AG04450 (cell line): ENCODE data around the gene CLDN22. TPM values are rescaled to one million over a fixed set of nuclear protein-coding genes. Genes with fewer than 3 reads are reported as not detected.

ENCODE experiments used
- CTCF ChIA-PET: fragments of 300-600, 350-600 bp; formaldehyde crosslinking; extraction: SDS; loops from one replicate; lab custom pipeline; 2022; ENCODE audit warnings: antibody characterized with exemption, inconsistent platforms; lab: Charles Lee
- POLR2A ChIA-PET: fragments of 350-600 bp; formaldehyde crosslinking; extraction: SDS; loops from one replicate; lab custom pipeline; 2021; ENCODE audit warnings: antibody characterized with exemption, inconsistent platforms; lab: Yijun Ruan, JAX
- DNase-seq: peaks from one replicate; pipeline ENCODE4 v3.0.0-alpha.2; 2011; ENCODE audit warnings: low read depth, low spot score
- H3K27ac ChIP-seq: one replicate; pipeline ENCODE4 v1.5.1; 2012; ENCODE audit warnings: low read depth, low read length, control low read depth
- H3K27me3 ChIP-seq: one replicate; pipeline ENCODE4 v1.6.0; 2012; ENCODE audit warnings: low read length; ENCODE audit not compliant: control insufficient read depth, insufficient read depth
- H3K4me3 ChIP-seq: 2 replicates; pipeline ENCODE4 v1.5.1; 2011; ENCODE audit warnings: mild to moderate bottlenecking, low read depth, low read length, control low read depth
- H3K9me3 ChIP-seq: 2 replicates; pipeline ENCODE4 v1.5.1; 2012; ENCODE audit warnings: low read length; ENCODE audit not compliant: control insufficient read depth, insufficient read depth
- CTCF ChIP-seq: IDR thresholded peaks from 2 replicates; pipeline ENCODE4 v1.5.1; 2011; ENCODE audit warnings: low read depth, low read length, control low read depth, inconsistent platforms
- polyA plus RNA-seq: library from polyadenylated mRNA; depleted of rRNA; stranded (reverse); fragments of >200 nt; gene quantifications from 2 replicates; pipeline ENCODE4 v1.2.3, GENCODE V29; 2011

CLDN22 gene
- polyA plus RNA-seq, 1 experiment: not detected

GRCh38 chr4:183330841-183331240 lies 10.8 kb upstream of the CLDN22 start:
- ChIA-PET POLR2A (no interaction called here), CTCF (no interaction called here)
- no peaks in the 10 kb centered on the region for H3K27me3 ChIP-seq
- no peak overlapping the region for H3K27ac ChIP-seq
- TF ChIP-seq CTCF: no peak
- H3K9me3 ChIP-seq: peaks cover 17% of the 10 kb centered on the region
- no peak overlapping the region for H3K4me3 ChIP-seq
- DNase-seq: no peak

- CTCF ChIA-PET: no interaction called here
- no peak for TF ChIP-seq CTCF
- no peak for DNase-seq
- no peak overlapping the region for H3K27ac ChIP-seq
- H3K9me3 ChIP-seq: peaks cover 17% of the 10 kb centered on the region
- no peak overlapping the region for H3K4me3 ChIP-seq
- no peaks in the 10 kb centered on the region for H3K27me3 ChIP-seq
- POLR2A ChIA-PET: no interaction called here
Measured at GRCh38 chr4:183329954-183330742, 10.1 kb upstream of the CLDN22 start.

GRCh38 chr4:183329244-183329643 lies 9.2 kb upstream of the CLDN22 start:
- CTCF ChIA-PET: no interaction called here

GRCh38 chr4:183328832-183329231 lies 8.8 kb upstream of the CLDN22 start:
- Histone ChIP-seq H3K27ac (no peak overlapping the region), H3K27me3 (no peaks in the 10 kb centered on the region), H3K9me3 (peaks cover 17% of the 10 kb centered on the region), H3K4me3 (no peak overlapping the region)
- CTCF ChIA-PET: no interaction called here
- POLR2A ChIA-PET: no interaction called here
- DNase-seq: no peak
- TF ChIP-seq CTCF: no peak

More at GRCh38 chr4:183329244-183329643, 9.2 kb upstream of the CLDN22 start:
- no peak for TF ChIP-seq CTCF
- H3K9me3 ChIP-seq: peaks cover 17% of the 10 kb centered on the region
- no peak overlapping the region for H3K27ac ChIP-seq
- POLR2A ChIA-PET: no interaction called here
- no peaks in the 10 kb centered on the region for H3K27me3 ChIP-seq
- DNase-seq: no peak
- H3K4me3 ChIP-seq: no peak overlapping the region

- CTCF ChIA-PET: interaction anchor here (0.5 kb wide), 1 partner anchor 825 kb away, joined by 3 read pairs; no protein-coding TSS in a partner anchor
- peaks cover 14% of the 10 kb centered on the region for H3K9me3 ChIP-seq
- H3K4me3 ChIP-seq: no peak overlapping the region
- POLR2A ChIA-PET: no interaction called here
- TF ChIP-seq CTCF: no peak
- H3K27ac ChIP-seq: no peak overlapping the region
- H3K27me3 ChIP-seq: no peaks in the 10 kb centered on the region
- no peak for DNase-seq
Measured at GRCh38 chr4:183327827-183328226, 7.8 kb upstream of the CLDN22 start.
